K562 (cell line): ENCODE results near the gene HADH. TPM values are rescaled to one million over a fixed set of nuclear protein-coding genes. Genes with fewer than 3 reads are reported as not detected.

ENCODE experiments used
- ARID1B ChIP-seq: fragments of 450-650 bp; IDR thresholded peaks from 2 replicates; pipeline ENCODE4 v1.6.1; 2016; ENCODE audit warnings: antibody characterized with exemption, mild to moderate bottlenecking, inconsistent platforms
- COPS2 ChIP-seq: fragments of 450-650 bp; conservative IDR thresholded peaks from 2 replicates; pipeline ENCODE4 v1.6.1; 2016; ENCODE audit warnings: mild to moderate bottlenecking, moderate library complexity
- FUS ChIP-seq: fragments of 200-400 bp; formaldehyde crosslinking; optimal IDR thresholded peaks from 2 replicates; pipeline ENCODE3; 2017; ENCODE audit warnings: low read depth, low read length
- GMEB1 ChIP-seq: fragments of 250-450 bp; sonication (Bioruptor Pico); IDR thresholded peaks from 2 replicates; pipeline ENCODE4 v1.4.0; 2020; ENCODE audit warnings: mild to moderate bottlenecking
- HNRNPL ChIP-seq: fragments of 200-400 bp; formaldehyde crosslinking; IDR thresholded peaks from 2 replicates; pipeline ENCODE4 v1.6.1; 2017; ENCODE audit warnings: low read depth, mild to moderate bottlenecking, low read length
- MCM2 ChIP-seq: fragments of 450-650 bp; IDR thresholded peaks from 2 replicates; pipeline ENCODE4 v1.6.1; 2017; ENCODE audit warnings: low read depth, mild to moderate bottlenecking
- MXI1 ChIP-seq: IDR thresholded peaks from 2 replicates; pipeline ENCODE4 v1.6.1; 2011; ENCODE audit warnings: low read depth, mild to moderate bottlenecking, improper control_type of control experiment, low read length
- RUNX1 ChIP-seq: sonication (generic); IDR thresholded peaks from 2 replicates; pipeline ENCODE4 v1.6.1; 2016; ENCODE audit warnings: antibody characterized with exemption, low read depth
- SAFB ChIP-seq: fragments of 200-400 bp; formaldehyde crosslinking; IDR thresholded peaks from 2 replicates; pipeline ENCODE4 v1.6.1; 2017; ENCODE audit warnings: low read depth, low read length, borderline replicate concordance
- SIN3A ChIP-seq, 2 experiments: fragments of 150-350 bp in 1 of 2; IDR thresholded peaks; 2 replicates each; pipeline ENCODE4 v1.6.1; 2011 to 2016; ENCODE audit warnings: borderline replicate concordance in 2 of 2, low read depth in 2 of 2, low read length in 2 of 2, mild to moderate bottlenecking in 2 of 2, moderate library complexity in 2 of 2; ENCODE audit not compliant: control insufficient read depth in 1 of 2
- SRSF9 ChIP-seq: fragments of 200-400 bp; formaldehyde crosslinking; IDR thresholded peaks from 2 replicates; pipeline ENCODE4 v1.6.1; 2017; ENCODE audit warnings: low read depth, low read length, borderline replicate concordance
- TBL1XR1 ChIP-seq, 2 experiments: IDR thresholded peaks; 2 replicates each; pipeline ENCODE4 v1.6.1; 2012; ENCODE audit warnings: improper control_type of control experiment in 2 of 2, low read length in 2 of 2, mild to moderate bottlenecking in 1 of 2
- polyA plus RNA-seq, 8 experiments: library from polyadenylated mRNA; depleted of rRNA in 4 of 8; stranded (reverse) in 5 of 8; unstranded in 3 of 8; fragments of >200 nt; fragmentation: Nextera tagmentation in 2 of 8; fragmentation: Illumina TruSeq in 1 of 8; extraction: Ambion mirVana in 2 of 8; extraction: Trizol in 1 of 8; gene quantifications; 2 replicates each; pipeline versions ENCODE4 v1.2.1 to v1.2.3, GENCODE V29; 2011 to 2014; ENCODE audit warnings: inconsistent platforms in 1 of 8, missing spikeins in 1 of 8
- total RNA-seq, 7 experiments: library from RNA; depleted of rRNA in 6 of 7; stranded (reverse); fragments of >200 nt in 6 of 7; fragmentation: Illumina TruSeq in 2 of 7; extraction: Trizol in 2 of 7; gene quantifications; 2 replicates each; pipeline versions ENCODE4 v1.2.1 to v1.2.3, GENCODE V29; 2011 to 2021; ENCODE audit warnings: low replicate concordance in 1 of 7
- TF ChIP-seq, protein P1 (sequence below): sonication (generic); formaldehyde crosslinking; IDR thresholded peaks from 2 replicates; pipeline ENCODE4 v1.9.0; 2022; ENCODE audit warnings: mild to moderate bottlenecking, missing genetic modification reagents
- TF ChIP-seq, protein P2 (sequence below), 2 experiments: fragments of 150-350 bp in 1 of 2; IDR thresholded peaks; 2 replicates each; pipeline ENCODE4 v1.6.1; 2012 to 2016; ENCODE audit warnings: low read depth in 2 of 2, low read length in 2 of 2, mild to moderate bottlenecking in 1 of 2, moderate library complexity in 1 of 2

HADH gene
- total and polyA plus RNA-seq, 9 of the 15 experiments (the other 6 are each of a cell fraction or from before 2014, with no cell fraction given) = 9.4 to 73.3 (median 32.8) TPM

DNA sequence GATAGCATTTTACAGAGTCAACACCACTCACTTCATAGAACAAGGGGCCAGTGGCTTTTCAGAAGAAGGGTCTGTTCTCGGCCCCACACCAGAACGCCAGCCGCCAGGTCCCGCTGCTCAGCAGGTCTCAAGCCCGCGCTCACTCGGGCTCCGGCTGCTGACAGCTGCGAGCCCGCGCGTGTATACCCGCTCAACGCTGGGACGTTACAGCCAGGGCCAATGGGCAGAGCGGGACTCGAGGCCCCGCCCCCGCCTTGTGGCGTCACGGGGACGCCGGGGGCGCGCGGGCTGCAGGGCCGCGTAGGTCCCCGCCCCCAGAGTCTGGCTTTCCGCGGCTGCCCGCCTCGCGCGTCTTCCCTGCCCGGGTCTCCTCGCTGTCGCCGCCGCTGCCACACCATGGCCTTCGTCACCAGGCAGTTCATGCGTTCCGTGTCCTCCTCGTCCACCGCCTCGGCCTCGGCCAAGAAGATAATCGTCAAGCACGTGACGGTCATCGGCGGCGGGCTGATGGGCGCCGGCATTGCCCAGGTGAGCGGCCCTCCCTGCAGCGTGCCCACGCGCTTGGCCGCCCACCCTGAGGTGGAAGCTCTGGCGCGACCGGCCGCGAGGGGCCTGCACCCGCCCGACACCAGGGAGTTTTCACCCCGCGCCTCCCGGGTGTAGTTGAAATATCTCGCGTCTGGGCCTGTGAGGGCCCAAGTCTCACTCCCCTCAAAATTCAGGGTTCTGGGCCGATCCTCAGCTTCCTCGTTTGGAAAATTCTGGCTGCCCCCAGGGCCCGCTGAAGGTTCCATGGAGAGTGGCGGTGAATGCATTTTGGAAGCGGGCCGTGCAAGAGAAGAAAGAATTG lies at the start of gene HADH (continued):
- TF ChIP-seq, protein P1, sequence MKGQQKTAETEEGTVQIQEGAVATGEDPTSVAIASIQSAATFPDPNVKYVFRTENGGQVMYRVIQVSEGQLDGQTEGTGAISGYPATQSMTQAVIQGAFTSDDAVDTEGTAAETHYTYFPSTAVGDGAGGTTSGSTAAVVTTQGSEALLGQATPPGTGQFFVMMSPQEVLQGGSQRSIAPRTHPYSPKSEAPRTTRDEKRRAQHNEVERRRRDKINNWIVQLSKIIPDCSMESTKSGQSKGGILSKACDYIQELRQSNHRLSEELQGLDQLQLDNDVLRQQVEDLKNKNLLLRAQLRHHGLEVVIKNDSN (CRISPR knock-in tag) = peak; percentile 76; the same call in 1 of the 2 replicates
- TF ChIP-seq SAFB (0 out of 2 replicates have a peak, but pooled peaks have one; percentile 18), FUS (no peak), MCM2 (no peak), ARID1B (no peak), RUNX1 (no peak), HNRNPL (0 out of 2 replicates have a peak, but pooled peaks have one; percentile 41), SRSF9 (no peak), GMEB1 (CRISPR knock-in tag) (peak; percentile 77), MXI1 (peak; percentile 68; the same call in 1 of the 2 replicates), TBL1XR1 (IDR thresholded peaks at IDR 0.05; ENCODE audit: low read length in 2 of 2) (peak in 1 of 2 experiments; percentile 30; a peak in 1 of 4 replicates), COPS2 (no peak), SIN3A (IDR thresholded peaks at IDR 0.05; ENCODE audit: borderline replicate concordance in 2 of 2, control insufficient read depth in 1 of 2, low read depth in 2 of 2, low read length in 2 of 2) (peak; percentile 85 to 89; a peak in 3 of 4 replicates)
- TF ChIP-seq, protein P2, sequence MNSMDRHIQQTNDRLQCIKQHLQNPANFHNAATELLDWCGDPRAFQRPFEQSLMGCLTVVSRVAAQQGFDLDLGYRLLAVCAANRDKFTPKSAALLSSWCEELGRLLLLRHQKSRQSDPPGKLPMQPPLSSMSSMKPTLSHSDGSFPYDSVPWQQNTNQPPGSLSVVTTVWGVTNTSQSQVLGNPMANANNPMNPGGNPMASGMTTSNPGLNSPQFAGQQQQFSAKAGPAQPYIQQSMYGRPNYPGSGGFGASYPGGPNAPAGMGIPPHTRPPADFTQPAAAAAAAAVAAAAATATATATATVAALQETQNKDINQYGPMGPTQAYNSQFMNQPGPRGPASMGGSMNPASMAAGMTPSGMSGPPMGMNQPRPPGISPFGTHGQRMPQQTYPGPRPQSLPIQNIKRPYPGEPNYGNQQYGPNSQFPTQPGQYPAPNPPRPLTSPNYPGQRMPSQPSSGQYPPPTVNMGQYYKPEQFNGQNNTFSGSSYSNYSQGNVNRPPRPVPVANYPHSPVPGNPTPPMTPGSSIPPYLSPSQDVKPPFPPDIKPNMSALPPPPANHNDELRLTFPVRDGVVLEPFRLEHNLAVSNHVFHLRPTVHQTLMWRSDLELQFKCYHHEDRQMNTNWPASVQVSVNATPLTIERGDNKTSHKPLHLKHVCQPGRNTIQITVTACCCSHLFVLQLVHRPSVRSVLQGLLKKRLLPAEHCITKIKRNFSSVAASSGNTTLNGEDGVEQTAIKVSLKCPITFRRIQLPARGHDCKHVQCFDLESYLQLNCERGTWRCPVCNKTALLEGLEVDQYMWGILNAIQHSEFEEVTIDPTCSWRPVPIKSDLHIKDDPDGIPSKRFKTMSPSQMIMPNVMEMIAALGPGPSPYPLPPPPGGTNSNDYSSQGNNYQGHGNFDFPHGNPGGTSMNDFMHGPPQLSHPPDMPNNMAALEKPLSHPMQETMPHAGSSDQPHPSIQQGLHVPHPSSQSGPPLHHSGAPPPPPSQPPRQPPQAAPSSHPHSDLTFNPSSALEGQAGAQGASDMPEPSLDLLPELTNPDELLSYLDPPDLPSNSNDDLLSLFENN (IDR thresholded peaks at IDR 0.05; ENCODE audit: low read depth in 2 of 2, low read length in 2 of 2) = no peak; a peak in 1 of 4 replicates
